Thyroid gland (tissue), 4 donors: ENCODE data around the gene NUP42.

Experiments
- CTCF ChIP-seq, 6 experiments: fragments of 200-600 bp in 3 of 6; fragments of 450-650 bp in 3 of 6; sonication (generic) in 3 of 6; IDR thresholded peaks; one replicate each; pipeline ENCODE4 v1.5.1; 2016 to 2019; ENCODE audit warnings: antibody characterized with exemption in 6 of 6, mild to moderate bottlenecking in 2 of 6, inconsistent platforms in 1 of 6, moderate library complexity in 1 of 6
- POLR2A ChIP-seq, 2 donors: fragments of 450-650 bp; IDR thresholded peaks; one replicate each; pipeline ENCODE4 v1.6.1; 2017; ENCODE audit warnings: antibody characterized with exemption in 2 of 2, mild to moderate bottlenecking in 2 of 2, moderate library complexity in 1 of 2

GRCh38 chr7:23213755-23214154, 31.9 kb downstream of the NUP42 start:
- no peak for TF ChIP-seq CTCF (IDR thresholded peaks at IDR 0.05)
- no peak for TF ChIP-seq POLR2A (IDR thresholded peaks at IDR 0.05)
